Caco-2 (cell line): Measurements from ENCODE around the gene KDM4B. TPM values are rescaled to one million over a fixed set of nuclear protein-coding genes. Genes with fewer than 3 reads are reported as not detected.

ENCODE experiments used
- BruUV-seq: library from RNA; stranded (reverse); fragments of 400-500 nt; replicated peaks from 2 replicates; lab custom pipeline; 2021; lab: Mats Ljungman, UMichigan
- CTCF ChIA-PET: fragments of 300-600 bp; sonication (Branson Sonifier 250); formaldehyde crosslinking; loops from one replicate; lab custom pipeline; 2022; ENCODE audit warnings: antibody characterized with exemption; lab: Charles Lee
- POLR2A ChIA-PET: fragments of 300-600 bp; sonication (Branson Sonifier 250); formaldehyde crosslinking; loops from one replicate; lab custom pipeline; 2022; ENCODE audit warnings: antibody characterized with exemption; lab: Charles Lee
- DNase-seq, 2 experiments: peaks; one replicate each; pipeline versions ENCODE4 v3.0.0 to v3.0.0-alpha.2; 2020 to 2022
- H3K27me3 ChIP-seq: replicated peaks from 2 replicates; pipeline ENCODE4 v1.6.0; 2011; ENCODE audit warnings: low read length; ENCODE audit not compliant: control insufficient read depth, insufficient read depth
- H3K36me3 ChIP-seq: 2 replicates; pipeline ENCODE4 v1.5.1; 2011; ENCODE audit warnings: low read length; ENCODE audit not compliant: control insufficient read depth, insufficient read depth
- H3K4me1 ChIP-seq: fragments of 250-450 bp; sonication (Bioruptor Pico); 2 replicates; pipeline ENCODE4 v1.5.1; 2020; ENCODE audit warnings: mild to moderate bottlenecking
- H3K4me3 ChIP-seq: 2 replicates; pipeline ENCODE4 v1.5.1; 2011; ENCODE audit warnings: low read depth, mild to moderate bottlenecking, control low read depth, low read length
- H3K9me3 ChIP-seq: fragments of 250-450 bp; sonication (Bioruptor Pico); 2 replicates; pipeline ENCODE4 v1.5.1; 2020; ENCODE audit warnings: mild to moderate bottlenecking, moderate library complexity
- H3K27ac Mint-ChIP-seq: one replicate; pipeline ENCODE4 v1.8.0; 2022; ENCODE audit warnings: mixed read lengths; ENCODE audit not compliant: unreplicated experiment
- H3K27me3 Mint-ChIP-seq: one replicate; pipeline ENCODE4 v1.8.0; 2022; ENCODE audit warnings: mixed read lengths; ENCODE audit not compliant: insufficient read depth, unreplicated experiment
- H3K36me3 Mint-ChIP-seq: one replicate; pipeline ENCODE4 v1.8.0; 2022; ENCODE audit warnings: mild to moderate bottlenecking, mixed read lengths; ENCODE audit not compliant: insufficient read depth, unreplicated experiment
- H3K4me1 Mint-ChIP-seq: one replicate; pipeline ENCODE4 v1.8.0; 2022; ENCODE audit warnings: low read depth, mixed read lengths; ENCODE audit not compliant: unreplicated experiment
- H3K4me3 Mint-ChIP-seq: one replicate; pipeline ENCODE4 v1.8.0; 2022; ENCODE audit warnings: mild to moderate bottlenecking, moderate library complexity, mixed read lengths; ENCODE audit not compliant: unreplicated experiment
- H3K9me3 Mint-ChIP-seq: one replicate; pipeline ENCODE4 v1.8.0; 2022; ENCODE audit warnings: mixed read lengths; ENCODE audit not compliant: unreplicated experiment
- intact Hi-C: fragments of 100-400 bp; cut with micrococcal nuclease; formaldehyde crosslinking; loops from one replicate; pipeline ENCODE4 v1.10.0; 2022; ENCODE audit not compliant: unreplicated experiment
- total RNA-seq: library from RNA; stranded (reverse); gene quantifications from 2 replicates; pipeline ENCODE4 v1.2.3, GENCODE V29; 2022
- TF ChIP-seq, protein P1 (sequence below), 2 experiments: fragments of 200-600 bp in 1 of 2; IDR thresholded peaks; 1 replicate in 1 of 2; 2 replicates in 1 of 2; pipeline versions ENCODE4 v1.5.1 to v1.8.0; 2011 to 2022; ENCODE audit warnings: antibody characterized with exemption in 1 of 2, control low read depth in 1 of 2, inconsistent platforms in 1 of 2, low read depth in 1 of 2, low read length in 1 of 2, mild to moderate bottlenecking in 1 of 2, moderate library complexity in 1 of 2; ENCODE audit not compliant: insufficient read depth in 1 of 2, severe bottlenecking in 1 of 2, unreplicated experiment in 1 of 2

Gene KDM4B
- total RNA-seq, 1 experiment from 2014 or later: 27.4 TPM

DNA sequence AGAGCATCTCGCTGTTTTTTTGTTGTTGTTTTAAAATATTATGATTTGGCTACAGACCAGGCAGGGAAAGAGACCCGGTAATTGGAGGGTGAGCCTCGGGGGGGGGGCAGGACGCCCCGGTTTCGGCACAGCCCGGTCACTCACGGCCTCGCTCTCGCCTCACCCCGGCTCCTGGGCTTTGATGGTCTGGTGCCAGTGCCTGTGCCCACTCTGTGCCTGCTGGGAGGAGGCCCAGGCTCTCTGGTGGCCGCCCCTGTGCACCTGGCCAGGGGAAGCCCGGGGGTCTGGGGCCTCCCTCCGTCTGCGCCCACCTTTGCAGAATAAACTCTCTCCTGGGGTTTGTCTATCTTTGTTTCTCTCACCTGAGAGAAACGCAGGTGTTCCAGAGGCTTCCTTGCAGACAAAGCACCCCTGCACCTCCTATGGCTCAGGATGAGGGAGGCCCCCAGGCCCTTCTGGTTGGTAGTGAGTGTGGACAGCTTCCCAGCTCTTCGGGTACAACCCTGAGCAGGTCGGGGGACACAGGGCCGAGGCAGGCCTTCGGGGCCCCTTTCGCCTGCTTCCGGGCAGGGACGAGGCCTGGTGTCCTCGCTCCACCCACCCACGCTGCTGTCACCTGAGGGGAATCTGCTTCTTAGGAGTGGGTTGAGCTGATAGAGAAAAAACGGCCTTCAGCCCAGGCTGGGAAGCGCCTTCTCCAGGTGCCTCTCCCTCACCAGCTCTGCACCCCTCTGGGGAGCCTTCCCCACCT lies 183.3 kb downstream of the KDM4B start:
- H3K9me3 Mint-ChIP-seq: no peaks in the 10 kb centered on the region

DNA sequence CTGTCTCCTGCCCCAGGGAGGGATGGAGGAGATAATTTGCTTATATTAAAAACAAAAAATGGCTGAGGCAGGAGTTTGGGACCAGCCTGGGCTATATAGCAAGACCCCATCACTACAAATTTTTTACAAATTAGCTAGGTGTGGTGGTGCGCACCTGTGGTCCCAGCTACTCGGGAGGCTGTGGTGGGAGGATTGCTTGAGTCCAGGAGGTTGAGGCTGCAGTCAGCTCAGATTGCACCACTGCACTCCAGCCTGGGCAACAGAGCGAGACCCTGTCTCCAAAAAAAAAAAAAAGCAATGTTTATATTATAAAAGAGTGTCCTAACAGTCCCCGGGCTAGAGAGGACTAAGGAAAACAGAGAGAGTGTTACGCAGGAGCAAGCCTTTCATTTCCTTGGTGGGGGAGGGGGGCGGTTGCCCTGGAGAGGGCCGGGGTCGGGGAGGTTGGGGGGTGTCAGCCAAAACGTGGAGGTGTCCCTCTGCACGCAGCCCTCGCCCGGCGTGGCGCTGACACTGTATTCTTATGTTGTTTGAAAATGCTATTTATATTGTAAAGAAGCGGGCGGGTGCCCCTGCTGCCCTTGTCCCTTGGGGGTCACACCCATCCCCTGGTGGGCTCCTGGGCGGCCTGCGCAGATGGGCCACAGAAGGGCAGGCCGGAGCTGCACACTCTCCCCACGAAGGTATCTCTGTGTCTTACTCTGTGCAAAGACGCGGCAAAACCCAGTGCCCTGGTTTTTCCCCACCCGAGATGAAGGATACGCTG lies 184.0 kb downstream of the KDM4B start:
- no TSS peak for BruUV-seq
- DNase-seq: no peak

More for the DNA sequence above, 183.3 kb downstream of the KDM4B start:
- TF ChIP-seq, protein P1, sequence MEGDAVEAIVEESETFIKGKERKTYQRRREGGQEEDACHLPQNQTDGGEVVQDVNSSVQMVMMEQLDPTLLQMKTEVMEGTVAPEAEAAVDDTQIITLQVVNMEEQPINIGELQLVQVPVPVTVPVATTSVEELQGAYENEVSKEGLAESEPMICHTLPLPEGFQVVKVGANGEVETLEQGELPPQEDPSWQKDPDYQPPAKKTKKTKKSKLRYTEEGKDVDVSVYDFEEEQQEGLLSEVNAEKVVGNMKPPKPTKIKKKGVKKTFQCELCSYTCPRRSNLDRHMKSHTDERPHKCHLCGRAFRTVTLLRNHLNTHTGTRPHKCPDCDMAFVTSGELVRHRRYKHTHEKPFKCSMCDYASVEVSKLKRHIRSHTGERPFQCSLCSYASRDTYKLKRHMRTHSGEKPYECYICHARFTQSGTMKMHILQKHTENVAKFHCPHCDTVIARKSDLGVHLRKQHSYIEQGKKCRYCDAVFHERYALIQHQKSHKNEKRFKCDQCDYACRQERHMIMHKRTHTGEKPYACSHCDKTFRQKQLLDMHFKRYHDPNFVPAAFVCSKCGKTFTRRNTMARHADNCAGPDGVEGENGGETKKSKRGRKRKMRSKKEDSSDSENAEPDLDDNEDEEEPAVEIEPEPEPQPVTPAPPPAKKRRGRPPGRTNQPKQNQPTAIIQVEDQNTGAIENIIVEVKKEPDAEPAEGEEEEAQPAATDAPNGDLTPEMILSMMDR (IDR thresholded peaks at IDR 0.05; ENCODE audit: insufficient read depth in 1 of 2, low read depth in 1 of 2, low read length in 1 of 2, severe bottlenecking in 1 of 2, unreplicated experiment in 1 of 2): no peak
- no peak overlapping the region for H3K27ac Mint-ChIP-seq
- Histone ChIP-seq H3K4me3 (no peak overlapping the region), H3K36me3 (no peaks in the 10 kb centered on the region), H3K27me3 (no peaks in the 10 kb centered on the region), H3K9me3 (no peaks in the 10 kb centered on the region), H3K4me1 (no peaks in the 10 kb centered on the region)
- CTCF ChIA-PET: no interaction called here
- intact Hi-C loops: no loop called here
- peaks cover 14% of the 10 kb centered on the region for H3K36me3 Mint-ChIP-seq
- no peaks in the 10 kb centered on the region for H3K4me1 Mint-ChIP-seq
- TSS peak; percentile 42 for BruUV-seq
- POLR2A ChIA-PET: no interaction called here
- no peak overlapping the region for H3K4me3 Mint-ChIP-seq
- DNase-seq: no peak
- no peaks in the 10 kb centered on the region for H3K27me3 Mint-ChIP-seq

More for the DNA sequence above, 184.0 kb downstream of the KDM4B start:
- Histone ChIP-seq H3K4me1 (no peaks in the 10 kb centered on the region), H3K9me3 (no peaks in the 10 kb centered on the region), H3K27me3 (no peaks in the 10 kb centered on the region), H3K36me3 (no peaks in the 10 kb centered on the region), H3K4me3 (no peak overlapping the region)
- Mint-ChIP-seq H3K4me3 (no peak overlapping the region), H3K4me1 (no peaks in the 10 kb centered on the region), H3K27ac (no peak overlapping the region), H3K9me3 (no peaks in the 10 kb centered on the region), H3K36me3 (peaks cover 14% of the 10 kb centered on the region), H3K27me3 (no peaks in the 10 kb centered on the region)
- TF ChIP-seq, protein P1 (IDR thresholded peaks at IDR 0.05; ENCODE audit: insufficient read depth in 1 of 2, low read depth in 1 of 2, low read length in 1 of 2, severe bottlenecking in 1 of 2, unreplicated experiment in 1 of 2): no peak
- intact Hi-C loops: no loop called here
- CTCF ChIA-PET: interaction anchor here (1.5 kb wide), 1 partner anchor 107 kb away, joined by 6 read pairs; no protein-coding TSS in a partner anchor
- POLR2A ChIA-PET: no interaction called here
